Epithelial cell of esophagus (primary cell): Measurements from ENCODE around the gene KATNAL1.

Experiments used
- DNase-seq: peaks from one replicate; pipeline ENCODE4 v3.0.0; 2010; ENCODE audit warnings: low read depth
- H3K4me3 ChIP-seq: 2 replicates; pipeline ENCODE4 v1.5.1; 2011; ENCODE audit warnings: mild to moderate bottlenecking, low read length, control low read depth
- TF ChIP-seq, protein P1 (sequence below): IDR thresholded peaks from 2 replicates; pipeline ENCODE4 v1.5.1; 2011; ENCODE audit warnings: low read depth, mild to moderate bottlenecking, low read length, control low read depth, inconsistent platforms; ENCODE audit not compliant: insufficient read depth; ENCODE audit errors: missing control alignments

KATNAL1 gene

DNA sequence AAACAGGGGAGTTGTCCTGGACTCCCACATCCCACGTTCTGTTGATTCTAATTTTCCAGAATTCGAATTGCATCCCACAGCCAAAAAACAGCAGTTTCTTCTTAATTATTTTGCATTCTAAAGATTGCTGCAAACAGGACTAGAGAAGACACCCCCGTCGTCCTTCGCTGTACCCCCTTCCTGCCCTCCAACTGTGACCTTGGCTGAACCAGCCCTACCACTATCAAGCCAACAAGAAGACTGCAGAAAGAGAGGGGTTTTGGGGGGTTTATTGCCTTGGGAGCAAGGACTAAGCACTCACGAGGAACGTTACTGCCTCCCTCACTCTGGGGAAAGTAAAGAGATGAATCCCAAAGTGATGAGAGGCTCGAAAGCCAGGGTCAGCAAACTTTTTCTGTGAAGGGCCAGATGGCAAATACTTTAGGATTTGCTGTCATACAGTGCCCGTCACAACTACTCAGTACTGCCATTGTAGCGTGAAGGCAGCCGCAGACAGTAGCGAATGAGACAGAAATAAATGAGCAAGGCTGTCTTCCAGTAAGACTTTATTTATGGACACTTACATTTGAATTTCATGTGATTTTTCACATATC lies 32.5 kb upstream of the KATNAL1 start:
- no peak for DNase-seq
- no peak overlapping the region for H3K4me3 ChIP-seq
- TF ChIP-seq, protein P1, sequence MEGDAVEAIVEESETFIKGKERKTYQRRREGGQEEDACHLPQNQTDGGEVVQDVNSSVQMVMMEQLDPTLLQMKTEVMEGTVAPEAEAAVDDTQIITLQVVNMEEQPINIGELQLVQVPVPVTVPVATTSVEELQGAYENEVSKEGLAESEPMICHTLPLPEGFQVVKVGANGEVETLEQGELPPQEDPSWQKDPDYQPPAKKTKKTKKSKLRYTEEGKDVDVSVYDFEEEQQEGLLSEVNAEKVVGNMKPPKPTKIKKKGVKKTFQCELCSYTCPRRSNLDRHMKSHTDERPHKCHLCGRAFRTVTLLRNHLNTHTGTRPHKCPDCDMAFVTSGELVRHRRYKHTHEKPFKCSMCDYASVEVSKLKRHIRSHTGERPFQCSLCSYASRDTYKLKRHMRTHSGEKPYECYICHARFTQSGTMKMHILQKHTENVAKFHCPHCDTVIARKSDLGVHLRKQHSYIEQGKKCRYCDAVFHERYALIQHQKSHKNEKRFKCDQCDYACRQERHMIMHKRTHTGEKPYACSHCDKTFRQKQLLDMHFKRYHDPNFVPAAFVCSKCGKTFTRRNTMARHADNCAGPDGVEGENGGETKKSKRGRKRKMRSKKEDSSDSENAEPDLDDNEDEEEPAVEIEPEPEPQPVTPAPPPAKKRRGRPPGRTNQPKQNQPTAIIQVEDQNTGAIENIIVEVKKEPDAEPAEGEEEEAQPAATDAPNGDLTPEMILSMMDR: no peak

DNA sequence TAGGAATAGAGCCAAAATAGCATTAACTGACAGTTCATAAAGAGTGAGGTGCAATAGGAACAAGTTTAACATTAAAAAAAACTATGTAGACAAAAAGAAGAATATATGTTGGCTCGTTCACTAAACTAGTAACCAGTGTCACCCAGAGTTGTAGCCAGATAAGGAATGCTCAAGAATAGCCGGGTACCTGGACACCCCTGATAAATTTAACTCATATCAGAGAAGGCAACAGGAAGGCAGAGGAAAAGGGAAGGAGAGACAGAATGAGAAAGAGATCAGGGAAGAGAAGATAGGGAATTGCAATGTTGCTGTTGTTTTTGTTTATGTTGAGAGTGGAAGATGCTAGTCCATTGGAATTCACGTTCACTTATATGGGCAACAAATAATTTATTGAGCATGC lies 31.6 kb upstream of the KATNAL1 start:
- TF ChIP-seq, protein P1: no peak
- no peak overlapping the region for H3K4me3 ChIP-seq
- DNase-seq: no peak

DNA sequence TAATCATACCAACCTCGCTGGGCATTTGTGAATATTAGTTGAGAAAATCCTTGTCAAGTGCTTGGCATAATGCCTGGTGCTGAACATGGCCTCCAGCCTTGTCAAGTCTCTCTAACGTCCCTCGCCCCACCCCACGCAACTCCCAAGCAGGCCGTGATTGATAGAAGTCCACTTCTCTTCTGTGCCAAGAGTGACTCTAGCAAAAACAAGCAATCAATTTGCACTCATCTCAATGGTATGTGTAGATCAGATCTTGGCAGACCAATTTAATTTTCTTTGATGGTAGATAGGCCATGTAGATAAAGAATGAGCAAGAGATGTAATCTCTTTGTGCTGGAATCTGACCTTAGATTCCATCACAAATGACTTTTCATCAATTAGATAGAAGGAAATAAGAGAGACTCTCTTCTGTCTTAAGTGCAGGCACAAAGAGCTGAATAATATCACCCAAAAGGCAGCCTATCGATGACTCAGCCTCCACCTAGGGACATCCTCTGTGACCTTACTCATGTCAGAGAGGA lies 31.0 kb upstream of the KATNAL1 start:
- no peak overlapping the region for H3K4me3 ChIP-seq
- peak; percentile 29 for DNase-seq
- TF ChIP-seq, protein P1: no peak

DNA sequence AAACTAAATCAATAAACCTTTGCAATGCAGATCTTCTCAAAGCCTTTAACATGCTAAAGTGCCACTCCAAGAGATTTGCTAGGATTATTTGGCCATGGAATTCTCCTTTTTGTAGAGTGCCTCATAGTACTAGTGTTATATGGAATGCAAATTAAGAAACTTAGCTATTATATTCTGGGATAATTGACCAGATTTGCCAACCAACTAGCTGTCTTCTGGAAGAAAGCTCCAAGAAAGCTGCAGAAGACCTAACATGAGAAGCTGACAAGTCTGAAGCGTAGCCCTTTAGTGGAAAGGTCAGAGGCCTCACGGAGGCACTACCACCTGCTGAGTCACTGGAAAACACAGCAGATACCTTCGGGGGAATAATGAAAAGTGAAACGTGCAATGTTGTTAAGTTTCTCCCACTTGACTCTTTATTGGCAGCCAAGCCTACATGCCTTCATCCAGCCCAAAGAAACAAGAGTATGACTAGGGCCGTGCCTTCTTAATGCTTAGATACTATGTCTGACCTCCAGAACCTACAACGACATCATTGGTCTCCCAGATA lies 29.8 kb upstream of the KATNAL1 start:
- TF ChIP-seq, protein P1: no peak
- DNase-seq: no peak
- H3K4me3 ChIP-seq: no peak overlapping the region

DNA sequence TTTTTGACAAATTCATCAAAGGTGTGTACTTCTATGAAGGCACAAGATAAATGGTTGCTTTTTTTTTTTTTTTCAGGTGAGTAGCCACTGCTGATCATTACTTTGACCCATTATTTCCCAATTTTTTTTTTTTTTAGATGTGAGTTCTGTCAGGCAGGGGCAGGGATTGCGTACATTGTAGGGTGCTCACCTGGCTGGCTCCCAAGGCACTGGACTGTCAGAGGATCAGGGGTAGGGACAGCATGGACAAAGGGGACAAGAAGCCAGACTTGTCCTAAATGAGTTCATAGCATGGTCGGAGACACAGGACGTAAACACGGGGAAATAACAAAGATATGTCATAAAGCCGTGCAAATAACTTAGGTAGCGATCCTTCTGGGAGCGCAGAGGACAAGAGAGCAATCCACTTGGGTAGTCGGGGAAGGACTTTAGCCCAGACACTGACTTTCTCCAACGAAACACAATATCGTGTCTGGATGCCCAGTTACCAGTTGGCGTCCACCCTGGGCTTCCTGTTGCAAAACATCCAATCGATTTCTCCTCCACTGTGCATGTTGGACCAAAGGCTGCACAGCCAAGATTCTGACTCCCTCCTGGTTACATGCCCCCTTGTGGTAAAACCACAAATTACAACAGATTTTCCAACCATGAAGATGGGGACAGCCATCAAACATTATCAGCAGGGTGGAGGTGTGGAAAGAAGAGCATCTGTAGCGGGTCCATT lies 27.5 kb upstream of the KATNAL1 start:
- TF ChIP-seq, protein P1: peak; percentile 33
- H3K4me3 ChIP-seq: no peak overlapping the region
- peak; percentile 42 for DNase-seq

DNA sequence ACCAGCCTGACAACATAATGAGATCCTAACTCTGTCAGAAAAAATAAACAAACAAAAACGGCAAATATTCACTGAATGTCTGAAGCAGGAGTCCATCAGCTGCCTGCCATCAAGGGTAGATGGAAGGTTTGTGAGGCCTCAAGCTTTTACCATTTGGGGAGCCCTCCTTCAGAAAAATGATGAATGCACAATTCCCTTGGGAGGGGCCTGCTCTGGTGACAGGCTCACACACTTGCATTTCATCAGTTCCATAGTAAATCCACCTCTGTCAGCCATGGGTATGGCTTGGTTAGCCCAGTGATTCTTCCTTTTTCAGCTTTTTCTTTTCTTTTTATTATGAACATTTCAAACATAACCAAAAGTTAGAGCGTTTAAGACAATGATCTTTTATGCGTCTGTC lies 26.3 kb upstream of the KATNAL1 start:
- DNase-seq: no peak
- TF ChIP-seq, protein P1: no peak
- H3K4me3 ChIP-seq: no peak overlapping the region
